GM18870 (cell line): ENCODE results near the gene GRB7.
"Not testable (repeated sequence)": the region's sequence is repeated elsewhere in the genome, so short reads cannot be mapped to it uniquely, and the experiment has no call there.

Experiments used
- ATAC-seq: cut with Tn5 transposase; IDR thresholded peaks from one replicate; pipeline ENCODE4 v1.9.1; 2021; ENCODE audit warnings: moderate library complexity; ENCODE audit not compliant: unreplicated experiment

Gene GRB7

GRCh38 chr17:39709319-39709997 is 28.3 kb upstream of the GRB7 start:
- ATAC-seq = no peak

- ATAC-seq = no peak
These were observed 27.5 kb upstream of the GRB7 start for GRCh38 chr17:39709998-39710964.

- ATAC-seq = not testable (repeated sequence)
These were observed 26.7 kb upstream of the GRB7 start for GRCh38 chr17:39711071-39711470.

GRCh38 chr17:39711851-39712250 is 25.9 kb upstream of the GRB7 start:
- ATAC-seq = no peak

- ATAC-seq = no peak
These were observed 23.5 kb upstream of the GRB7 start for GRCh38 chr17:39714234-39714633.

GRCh38 chr17:39715375-39716072 is 22.2 kb upstream of the GRB7 start:
- no peak for ATAC-seq

- ATAC-seq = no peak
These were observed 21.5 kb upstream of the GRB7 start for GRCh38 chr17:39716073-39716818.

- no peak for ATAC-seq
These were observed 20.7 kb upstream of the GRB7 start for GRCh38 chr17:39716879-39717536.

GRCh38 chr17:39717660-39718059 is 20.1 kb upstream of the GRB7 start:
- no peak for ATAC-seq

GRCh38 chr17:39719563-39720355 is 18.0 kb upstream of the GRB7 start:
- no peak for ATAC-seq

- no peak for ATAC-seq
These were observed 15.6 kb upstream of the GRB7 start for GRCh38 chr17:39722104-39722503.

GRCh38 chr17:39722965-39723848 is 14.5 kb upstream of the GRB7 start:
- no peak for ATAC-seq

GRCh38 chr17:39724731-39725130 is 13.0 kb upstream of the GRB7 start:
- ATAC-seq = no peak

GRCh38 chr17:39725923-39726322 is 11.8 kb upstream of the GRB7 start:
- ATAC-seq = not testable (repeated sequence)

- no peak for ATAC-seq
These were observed 11.1 kb upstream of the GRB7 start for GRCh38 chr17:39726617-39727016.

- no peak for ATAC-seq
These were observed 10.2 kb upstream of the GRB7 start for GRCh38 chr17:39727556-39727955.

- ATAC-seq = no peak
These were observed 8.4 kb upstream of the GRB7 start for GRCh38 chr17:39729280-39729851.
